K562 (cell line): ENCODE measurements around the gene SCART1. TPM values are rescaled to one million over a fixed set of nuclear protein-coding genes. Genes with fewer than 3 reads are reported as not detected.
"Not testable (repeated sequence)": the region's sequence is repeated elsewhere in the genome, so short reads cannot be mapped to it uniquely, and the experiment has no call there.

Source experiments
- ATAC-seq: fragments of 200-7000 bp; cut with Tn5 transposase; 3 replicates; pipeline ENCODE4 v1.9.1; 2020; ENCODE audit warnings: moderate library complexity
- BruUV-seq: library from RNA; stranded (reverse); fragments of 400-500 nt; replicated peaks from 2 replicates; lab custom pipeline; 2021; lab: Mats Ljungman, UMichigan
- CTCF ChIA-PET: fragments of 300-600 bp; formaldehyde crosslinking; extraction: SDS; loops from one replicate; lab custom pipeline; 2021; ENCODE audit warnings: low intra/inter-chr PET ratio; lab: Yijun Ruan, JAX
- POLR2A ChIA-PET: fragments of 300-600, 350-650 bp; sonication (Branson Sonifier 250); formaldehyde crosslinking; extraction: SDS; loops from one replicate; lab custom pipeline; 2021; ENCODE audit warnings: antibody characterized with exemption, inconsistent platforms; lab: Yijun Ruan, JAX
- DNase-seq, 4 experiments: peaks; one replicate each; pipeline versions ENCODE4 v3.0.0 to v3.0.0-alpha.2; 2011 to 2018; ENCODE audit warnings: low spot score in 3 of 4, mixed read lengths in 3 of 4; ENCODE audit errors: extremely low read depth in 1 of 4
- FAIRE-seq: peaks from 2 replicates; lab custom pipeline; 2011; peaks lifted over from hg19 to GRCh38; lab: Jason Lieb, UNC
- H2AFZ ChIP-seq: 2 replicates; pipeline ENCODE4 v1.6.0; 2011; ENCODE audit warnings: low read depth, low read length, control low read depth, inconsistent platforms
- H3K27ac ChIP-seq: fragments of 200-600 bp; 3 replicates; pipeline ENCODE4 v1.8.0; 2011; ENCODE audit warnings: low read depth, mild to moderate bottlenecking, control low read depth, inconsistent platforms, low read length, moderate library complexity, mixed read lengths; ENCODE audit errors: extremely low read depth
- H3K27me3 ChIP-seq, 2 experiments: fragments of 300-600 bp in 1 of 2; 2 replicates in 1 of 2; 3 replicates in 1 of 2; pipeline versions ENCODE4 v1.6.0 to v1.8.0; 2011; ENCODE audit warnings: inconsistent platforms in 2 of 2, low read length in 2 of 2, mild to moderate bottlenecking in 1 of 2, mixed read lengths in 1 of 2, moderate library complexity in 1 of 2; ENCODE audit not compliant: control insufficient read depth in 2 of 2, insufficient read depth in 2 of 2
- H3K36me3 ChIP-seq: fragments of 300-600 bp; 3 replicates; pipeline ENCODE4 v1.8.0; 2011; ENCODE audit warnings: mild to moderate bottlenecking, low read length, inconsistent platforms; ENCODE audit not compliant: control insufficient read depth, insufficient read depth
- H3K4me1 ChIP-seq, 2 experiments: fragments of 200-600 bp in 1 of 2; replicated peaks in 1 of 2; 2 replicates in 1 of 2; 3 replicates in 1 of 2; pipeline versions ENCODE4 v1.5.1 to v1.8.0; 2011; ENCODE audit warnings: inconsistent platforms in 2 of 2, low read length in 2 of 2, mild to moderate bottlenecking in 1 of 2, mixed read lengths in 1 of 2, moderate library complexity in 1 of 2; ENCODE audit not compliant: control insufficient read depth in 2 of 2, insufficient read depth in 2 of 2
- H3K4me2 ChIP-seq: 2 replicates; pipeline ENCODE4 v1.6.1; 2011; ENCODE audit warnings: low read length, control low read depth, inconsistent platforms, mixed read lengths; ENCODE audit not compliant: insufficient read depth
- H3K4me3 ChIP-seq: fragments of 200-600 bp; sonication (generic), shearing (Covaris generic); 2 replicates; pipeline ENCODE4 v1.5.1; 2016; ENCODE audit warnings: control low read depth, inconsistent platforms
- H3K79me2 ChIP-seq: fragments of 200-600 bp; 3 replicates; pipeline ENCODE4 v1.8.0; 2011; ENCODE audit warnings: low read length, inconsistent platforms; ENCODE audit not compliant: control insufficient read depth, insufficient read depth
- H3K9ac ChIP-seq, 2 experiments: 2 replicates each; pipeline versions ENCODE4 v1.6.0 to v1.6.1; 2011; ENCODE audit warnings: low read depth in 2 of 2, low read length in 2 of 2, control low read depth in 1 of 2, inconsistent platforms in 1 of 2, mild to moderate bottlenecking in 1 of 2, mixed read lengths in 1 of 2; ENCODE audit not compliant: insufficient read depth in 1 of 2
- H3K9me1 ChIP-seq: one replicate; pipeline ENCODE4 v1.6.0; 2011; ENCODE audit warnings: inconsistent platforms, mild to moderate bottlenecking, low read length, moderate library complexity; ENCODE audit not compliant: control insufficient read depth, insufficient read depth
- H3K9me3 ChIP-seq: replicated peaks from 2 replicates; pipeline ENCODE4 v1.5.1; 2011; ENCODE audit warnings: low read depth, low read length, inconsistent platforms; ENCODE audit not compliant: control insufficient read depth, insufficient read depth
- H4K20me1 ChIP-seq: replicated peaks from 2 replicates; pipeline ENCODE4 v1.6.1; 2011; ENCODE audit warnings: low read length, inconsistent platforms, mixed read lengths; ENCODE audit not compliant: control insufficient read depth, insufficient read depth
- POLR2G ChIP-seq: fragments of 200-400 bp; formaldehyde crosslinking; IDR thresholded peaks from 2 replicates; pipeline ENCODE4 v1.6.1; 2017; ENCODE audit warnings: low read depth, mild to moderate bottlenecking, antibody characterized with exemption, low read length, moderate library complexity
- WGBS: fragments of 100-300 bp; shearing (Covaris generic); methylation state at CpG from one replicate; pipeline ENCODE4 v1.1.6; 2016; ENCODE audit warnings: low coverage, mixed read lengths; ENCODE audit not compliant: insufficient coverage; ENCODE audit errors: missing lambda C conversion rate; 5-methylcytosine and 5-hydroxymethylcytosine counted together
- in situ Hi-C: fragments of 300-500 bp; cut with MboI; formaldehyde crosslinking; loops from 4 replicates; pipeline ENCODE4 v1.15.0; 2018; ENCODE audit warnings: inconsistent platforms, mixed read lengths
- intact Hi-C: fragments of 100-400 bp; cut with micrococcal nuclease; formaldehyde crosslinking; loops from 2 replicates; pipeline ENCODE4 v1.14.2; 2022
- polyA plus RNA-seq, 8 experiments: library from polyadenylated mRNA; depleted of rRNA in 4 of 8; stranded (reverse) in 5 of 8; unstranded in 3 of 8; fragments of >200 nt; fragmentation: Nextera tagmentation in 2 of 8; fragmentation: Illumina TruSeq in 1 of 8; extraction: Ambion mirVana in 2 of 8; extraction: Trizol in 1 of 8; gene quantifications; 2 replicates each; pipeline versions ENCODE4 v1.2.1 to v1.2.3, GENCODE V29; 2011 to 2014; ENCODE audit warnings: inconsistent platforms in 1 of 8, missing spikeins in 1 of 8
- total RNA-seq, 7 experiments: library from RNA; depleted of rRNA in 6 of 7; stranded (reverse); fragments of >200 nt in 6 of 7; fragmentation: Illumina TruSeq in 2 of 7; extraction: Trizol in 2 of 7; gene quantifications; 2 replicates each; pipeline versions ENCODE4 v1.2.1 to v1.2.3, GENCODE V29; 2011 to 2021; ENCODE audit warnings: low replicate concordance in 1 of 7

The SCART1 gene
- total and polyA plus RNA-seq, 9 of the 15 experiments (the other 6 are each of a cell fraction or from before 2014, with no cell fraction given): 0.18 to 6.5 (median 4.5) TPM

DNA sequence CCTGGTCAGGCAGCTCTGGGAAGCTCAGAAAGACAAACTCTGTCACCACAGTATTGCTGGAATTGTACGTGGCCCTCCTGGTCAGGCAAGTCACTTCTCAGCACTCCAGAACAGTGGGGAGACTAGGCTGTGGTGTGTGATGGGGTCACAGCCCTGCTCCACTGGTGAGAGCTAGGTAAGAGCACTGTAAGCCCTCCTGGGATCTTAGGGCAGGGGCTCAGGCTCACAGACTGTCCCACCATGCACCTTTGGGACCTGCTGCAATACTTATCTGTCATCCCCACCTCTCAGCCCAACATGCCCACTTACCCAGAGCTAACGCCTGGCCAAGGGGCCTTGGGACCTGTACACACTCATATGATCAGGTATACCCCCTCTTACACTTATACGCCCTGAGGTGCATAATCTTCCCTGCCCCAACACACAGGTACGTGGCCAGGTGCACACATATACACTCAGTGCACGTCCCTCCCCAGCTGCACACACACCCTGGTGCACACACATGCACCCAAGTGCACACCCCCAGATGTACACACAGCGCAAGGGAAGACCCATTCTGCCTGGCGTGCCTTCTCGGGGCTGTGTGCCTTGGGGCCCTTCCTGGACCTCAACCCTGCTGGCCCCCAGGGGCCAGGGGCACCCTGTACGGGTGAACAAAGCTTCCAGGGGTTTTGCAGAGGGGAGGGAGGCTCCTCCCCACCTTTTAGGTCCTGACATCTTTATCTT is 21.7 kb upstream of the SCART1 start:
- H2AFZ ChIP-seq, intact Hi-C loops, CTCF ChIA-PET, BruUV-seq, H3K4me2 ChIP-seq, H3K36me3 ChIP-seq, H4K20me1 ChIP-seq, H3K79me2 ChIP-seq, H3K9me1 ChIP-seq, H3K9me3 ChIP-seq, in situ Hi-C loops, DNase-seq, POLR2A ChIA-PET, H3K4me3 ChIP-seq, FAIRE-seq, H3K4me1 ChIP-seq, H3K27me3 ChIP-seq: not testable (repeated sequence)
- WGBS: 8% methylated on average over 4 of the region's 9 CpGs
- TF ChIP-seq POLR2G: peak; percentile 38; the same call in 1 of the 2 replicates
- TF ChIP-seq, all 486 proteins: peak for 1; not testable (repeated sequence) for 485
- H3K27ac ChIP-seq, H3K9ac ChIP-seq: not testable (repeated sequence)
- peak; percentile 54 for ATAC-seq

DNA sequence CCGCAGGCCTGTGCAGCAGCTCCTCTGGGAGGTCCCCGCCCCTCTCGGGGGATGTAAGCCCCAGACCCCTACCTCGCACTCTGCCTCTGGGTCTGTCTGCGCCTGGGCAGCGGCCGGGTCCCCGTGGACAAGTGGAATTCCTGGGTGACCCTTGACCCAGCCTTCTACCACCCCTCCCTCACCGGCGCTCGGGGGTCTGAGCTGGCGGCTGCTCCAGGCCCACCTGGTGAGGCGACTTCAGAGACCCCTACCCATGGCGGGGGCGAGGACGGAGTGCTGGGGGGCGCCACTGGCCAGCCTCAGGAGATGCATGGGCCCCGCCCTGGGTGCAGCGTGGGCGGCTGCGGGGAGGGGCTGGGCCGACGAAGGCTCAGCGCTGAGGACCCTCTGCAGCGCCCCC is 21.0 kb upstream of the SCART1 start:
- H3K4me2 ChIP-seq, in situ Hi-C loops, DNase-seq, H2AFZ ChIP-seq, H3K79me2 ChIP-seq, H3K27me3 ChIP-seq, BruUV-seq, ATAC-seq, H3K9me3 ChIP-seq, H3K4me3 ChIP-seq, H4K20me1 ChIP-seq, H3K36me3 ChIP-seq, H3K4me1 ChIP-seq, POLR2A ChIA-PET, H3K9me1 ChIP-seq, H3K9ac ChIP-seq, FAIRE-seq, CTCF ChIA-PET, H3K27ac ChIP-seq, intact Hi-C loops: not testable (repeated sequence)
- no CpG with 5 or more reads among the region's 25 CpGs for WGBS
